ENCODE results near the gene ZBED1.
"Not testable (repeated sequence)": the region's sequence is repeated elsewhere in the genome, so short reads cannot be mapped to it uniquely, and the experiment has no call there.

ZBED1 gene

GRCh38 chrX:2495595-2495994, 5.2 kb downstream of the ZBED1 start:
- DNase-seq = no peak

GRCh38 chrX:2492531-2493218, 8.1 kb downstream of the ZBED1 start:
- no peak for DNase-seq

GRCh38 chrX:2490634-2491033, 10.1 kb downstream of the ZBED1 start:
- DNase-seq = no peak

- DNase-seq = no peak
These were observed 11.0 kb downstream of the ZBED1 start for GRCh38 chrX:2489446-2490445.

- no peak for DNase-seq
These were observed 12.0 kb downstream of the ZBED1 start for GRCh38 chrX:2488621-2489285.

GRCh38 chrX:2487366-2487765, 13.4 kb downstream of the ZBED1 start:
- DNase-seq = no peak

GRCh38 chrX:2486476-2487133, 14.2 kb downstream of the ZBED1 start:
- no peak for DNase-seq

GRCh38 chrX:2485789-2486345, 14.9 kb downstream of the ZBED1 start:
- no peak for DNase-seq

- no peak for DNase-seq
These were observed 15.8 kb downstream of the ZBED1 start for GRCh38 chrX:2484721-2485648.

GRCh38 chrX:2484256-2484655, 16.5 kb downstream of the ZBED1 start:
- DNase-seq = no peak

GRCh38 chrX:2483398-2484060, 17.2 kb downstream of the ZBED1 start:
- no peak for DNase-seq

- DNase-seq = not testable (repeated sequence)
These were observed 19.2 kb downstream of the ZBED1 start for GRCh38 chrX:2481597-2481996.

- DNase-seq = not testable (repeated sequence)
These were observed 20.8 kb downstream of the ZBED1 start for GRCh38 chrX:2479982-2480381.

- no peak for DNase-seq
These were observed 21.4 kb downstream of the ZBED1 start for GRCh38 chrX:2479420-2479780.

- DNase-seq = no peak
These were observed 22.0 kb downstream of the ZBED1 start for GRCh38 chrX:2478546-2479419.

- not testable (repeated sequence) for DNase-seq
These were observed 23.5 kb downstream of the ZBED1 start for GRCh38 chrX:2477313-2477712.

GRCh38 chrX:2474963-2475726, 25.6 kb downstream of the ZBED1 start:
- no peak for DNase-seq

- DNase-seq = no peak
These were observed 26.4 kb downstream of the ZBED1 start for GRCh38 chrX:2474280-2474962.

Data from NCI-H187 (cell line).